Endodermal cell (in vitro differentiated cells): ENCODE data around the gene GPX4. TPM values are rescaled to one million over a fixed set of nuclear protein-coding genes. Genes with fewer than 3 reads are reported as not detected.
A peak's percentile ranks its signal among the peaks of the same experiment; 100 is the strongest.

Source experiments
- DNase-seq: peaks from one replicate; pipeline ENCODE4 v3.0.0-alpha.2; 2017
- H3K27ac ChIP-seq: 2 replicates; pipeline ENCODE4 v1.5.1; 2013; ENCODE audit warnings: mild to moderate bottlenecking, low read depth, low read length, moderate library complexity
- H3K27me3 ChIP-seq: 2 replicates; pipeline ENCODE4 v1.6.1; 2013; ENCODE audit warnings: mild to moderate bottlenecking, low read length, moderate library complexity; ENCODE audit not compliant: insufficient read depth, control insufficient read depth, poor library complexity, severe bottlenecking
- H3K36me3 ChIP-seq: 2 replicates; pipeline ENCODE4 v1.7.0; 2013; ENCODE audit warnings: mild to moderate bottlenecking, low read length, moderate library complexity; ENCODE audit not compliant: control insufficient read depth, insufficient read depth
- H3K4me1 ChIP-seq: one replicate; pipeline ENCODE4 v1.7.0; 2013; ENCODE audit warnings: low read length; ENCODE audit not compliant: control insufficient read depth, insufficient read depth
- H3K4me3 ChIP-seq: 2 replicates; pipeline ENCODE4 v1.5.1; 2013; ENCODE audit warnings: mild to moderate bottlenecking, low read length, moderate library complexity
- H3K9ac ChIP-seq: 2 replicates; pipeline ENCODE4 v1.6.1; 2013; ENCODE audit warnings: mild to moderate bottlenecking, low read length, moderate library complexity; ENCODE audit not compliant: poor library complexity, severe bottlenecking; ENCODE audit errors: extremely low read depth
- H3K9me3 ChIP-seq: 2 replicates; pipeline ENCODE4 v1.6.1; 2013; ENCODE audit warnings: mild to moderate bottlenecking, low read length, moderate library complexity; ENCODE audit not compliant: control insufficient read depth
- H3K27ac Mint-ChIP-seq: 2 replicates; pipeline ENCODE4 v1.8.0; 2020; ENCODE audit warnings: mixed read lengths
- H3K27me3 Mint-ChIP-seq: 2 replicates; pipeline ENCODE4 v1.8.0; 2021; ENCODE audit warnings: mild to moderate bottlenecking, mixed read lengths; ENCODE audit not compliant: insufficient read depth
- H3K36me3 Mint-ChIP-seq: 2 replicates; pipeline ENCODE4 v1.8.0; 2020; ENCODE audit warnings: low read depth, mixed read lengths
- H3K4me1 Mint-ChIP-seq: 2 replicates; pipeline ENCODE4 v1.8.0; 2020; ENCODE audit warnings: mixed read lengths
- H3K4me3 Mint-ChIP-seq: 2 replicates; pipeline ENCODE4 v1.8.0; 2020; ENCODE audit warnings: mild to moderate bottlenecking, moderate library complexity, mixed read lengths
- H3K9me3 Mint-ChIP-seq: 2 replicates; pipeline ENCODE4 v1.8.0; 2020; ENCODE audit warnings: mild to moderate bottlenecking, mixed read lengths
- CTCF ChIP-seq: fragments of 200-600 bp; sonication (generic); conservative IDR thresholded peaks from 2 replicates; pipeline ENCODE4 v1.5.0; 2021; ENCODE audit warnings: antibody characterized with exemption, mild to moderate bottlenecking
- WGBS, 2 experiments: methylation state at CpG; one replicate each; pipeline versions ENCODE4 v1.1.5 to v1.1.7; 2013; ENCODE audit warnings: missing lambda C conversion rate in 2 of 2, mixed read lengths in 1 of 2; ENCODE audit not compliant: insufficient coverage in 1 of 2, insufficient read length in 1 of 2; 5-methylcytosine and 5-hydroxymethylcytosine counted together
- total RNA-seq, 2 donors: library from RNA; stranded (reverse); fragmentation: NEBNext Ultra II Directional in 1 of 2; extraction: Animal tissue kit (Norgen Biotek cat#: 25700) in 1 of 2; gene quantifications; 2 replicates in 1 of 2; 3 replicates in 1 of 2; pipeline ENCODE4 v1.2.1, GENCODE V29; 2021

The GPX4 gene
- total RNA-seq, 2 donors from 2014 or later = 331 to 449 TPM

GRCh38 chr19:1055028-1055425, 48.8 kb upstream of the GPX4 start:
- Histone ChIP-seq H3K9ac (no peak overlapping the region), H3K36me3 (peaks cover 37% of the 10 kb centered on the region), H3K27me3 (no peaks in the 10 kb centered on the region), H3K4me1 (no peaks in the 10 kb centered on the region), H3K27ac (no peak overlapping the region), H3K4me3 (no peak overlapping the region), H3K9me3 (peaks cover 18% of the 10 kb centered on the region)
- DNase-seq = no peak
- Mint-ChIP-seq H3K4me3 (no peak overlapping the region), H3K4me1 (no peaks in the 10 kb centered on the region), H3K27ac (no peak overlapping the region), H3K36me3 (peaks cover 31% of the 10 kb centered on the region), H3K9me3 (no peaks in the 10 kb centered on the region), H3K27me3 (no peaks in the 10 kb centered on the region)
- TF ChIP-seq CTCF = no peak
- WGBS, 2 experiments = 94% methylated on average over 13 to 14 of the region's 14 CpGs

- Mint-ChIP-seq H3K4me3 (no peak overlapping the region), H3K36me3 (peaks cover 28% of the 10 kb centered on the region), H3K4me1 (no peaks in the 10 kb centered on the region), H3K9me3 (no peaks in the 10 kb centered on the region), H3K27me3 (no peaks in the 10 kb centered on the region), H3K27ac (no peak overlapping the region)
- peaks cover 37% of the 10 kb centered on the region for H3K36me3 ChIP-seq
- no peak overlapping the region for H3K4me3 ChIP-seq
- H3K27ac ChIP-seq = no peak overlapping the region
- peaks cover 18% of the 10 kb centered on the region for H3K9me3 ChIP-seq
- 92 to 100% methylated on average over 11 to 20 of the region's 20 CpGs for WGBS, 2 experiments
- no peaks in the 10 kb centered on the region for H3K4me1 ChIP-seq
- no peaks in the 10 kb centered on the region for H3K27me3 ChIP-seq
- no peak overlapping the region for H3K9ac ChIP-seq
- no peak for DNase-seq
- TF ChIP-seq CTCF = no peak
These were observed 47.7 kb upstream of the GPX4 start for GRCh38 chr19:1055886-1056620.

- peak; percentile 22 for TF ChIP-seq CTCF
- Histone ChIP-seq H3K4me1 (no peaks in the 10 kb centered on the region), H3K9me3 (peaks cover 18% of the 10 kb centered on the region), H3K27ac (no peak overlapping the region), H3K36me3 (peaks cover 37% of the 10 kb centered on the region), H3K9ac (no peak overlapping the region), H3K4me3 (no peak overlapping the region), H3K27me3 (no peaks in the 10 kb centered on the region)
- Mint-ChIP-seq H3K4me3 (no peak overlapping the region), H3K27me3 (no peaks in the 10 kb centered on the region), H3K36me3 (peaks cover 24% of the 10 kb centered on the region), H3K27ac (no peak overlapping the region), H3K4me1 (no peaks in the 10 kb centered on the region), H3K9me3 (no peaks in the 10 kb centered on the region)
- WGBS, 2 experiments = 80 to 90% methylated on average over 3 of the region's 3 CpGs
- DNase-seq = peak; percentile 69
These were observed 46.5 kb upstream of the GPX4 start for GRCh38 chr19:1057176-1057855.
